H1 (cell line): Measurements from ENCODE around the gene ADD3.

Source experiments
- CREB1 ChIP-seq: IDR thresholded peaks from 2 replicates; pipeline ENCODE4 v1.6.1; 2012; ENCODE audit warnings: inconsistent platforms
- JUND ChIP-seq: IDR thresholded peaks from 2 replicates; pipeline ENCODE4 v1.6.1; 2011; ENCODE audit warnings: mild to moderate bottlenecking, improper control_type of control experiment, low read length
- POLR2A ChIP-seq, 2 experiments: IDR thresholded peaks; 1 replicate in 1 of 2; 2 replicates in 1 of 2; pipeline ENCODE4 v1.6.1; 2011; ENCODE audit warnings: low read depth in 2 of 2, low read length in 2 of 2, mild to moderate bottlenecking in 2 of 2; ENCODE audit errors: control extremely low read depth in 1 of 2
- RBBP5 ChIP-seq: IDR thresholded peaks from 2 replicates; pipeline ENCODE4 v1.7.1; 2012; ENCODE audit warnings: low read depth, mild to moderate bottlenecking, inconsistent platforms, low read length, moderate library complexity, borderline replicate concordance
- RFX5 ChIP-seq: IDR thresholded peaks from 2 replicates; pipeline ENCODE4 v1.6.1; 2011; ENCODE audit warnings: low read depth, low read length, improper control_type of control experiment, borderline replicate concordance
- SIN3A ChIP-seq, 2 experiments: IDR thresholded peaks in 1 of 2; conservative IDR thresholded peaks in 1 of 2; 2 replicates each; pipeline ENCODE4 v1.6.1; 2011 to 2012; ENCODE audit warnings: low read length in 2 of 2, improper control_type of control experiment in 1 of 2, low read depth in 1 of 2, mild to moderate bottlenecking in 1 of 2
- TBP ChIP-seq: IDR thresholded peaks from 2 replicates; pipeline ENCODE4 v1.6.1; 2011; ENCODE audit warnings: low read depth, low read length, improper control_type of control experiment
- YY1 ChIP-seq: IDR thresholded peaks from 2 replicates; pipeline ENCODE4 v1.6.1; 2011; ENCODE audit warnings: low read depth, mild to moderate bottlenecking, low read length
- TF ChIP-seq, protein P1 (sequence below), 3 experiments: IDR thresholded peaks; 1 replicate in 2 of 3; 2 replicates in 1 of 3; pipeline versions ENCODE4 v1.5.1 to v1.6.1; 2011; ENCODE audit warnings: low read length in 3 of 3, mild to moderate bottlenecking in 3 of 3, inconsistent platforms in 2 of 3, low read depth in 1 of 3, moderate library complexity in 1 of 3; ENCODE audit not compliant: insufficient read depth in 1 of 3; ENCODE audit errors: control extremely low read depth in 1 of 3
- TF ChIP-seq, protein P2 (sequence below): IDR thresholded peaks from 2 replicates; pipeline ENCODE4 v1.6.1; 2012; ENCODE audit warnings: inconsistent platforms

- TF ChIP-seq YY1 (no peak), SIN3A (conservative IDR thresholded peaks at IDR 0.05 in 1 of 2, IDR thresholded peaks at IDR 0.05 in 1 of 2; ENCODE audit: low read depth in 1 of 2, low read length in 2 of 2) (no peak), POLR2A (IDR thresholded peaks at IDR 0.05; ENCODE audit: control extremely low read depth in 1 of 2, low read depth in 2 of 2, low read length in 2 of 2) (no peak), RFX5 (no peak), JUND (no peak), RBBP5 (no peak), CREB1 (no peak), TBP (no peak)
- TF ChIP-seq, protein P1, sequence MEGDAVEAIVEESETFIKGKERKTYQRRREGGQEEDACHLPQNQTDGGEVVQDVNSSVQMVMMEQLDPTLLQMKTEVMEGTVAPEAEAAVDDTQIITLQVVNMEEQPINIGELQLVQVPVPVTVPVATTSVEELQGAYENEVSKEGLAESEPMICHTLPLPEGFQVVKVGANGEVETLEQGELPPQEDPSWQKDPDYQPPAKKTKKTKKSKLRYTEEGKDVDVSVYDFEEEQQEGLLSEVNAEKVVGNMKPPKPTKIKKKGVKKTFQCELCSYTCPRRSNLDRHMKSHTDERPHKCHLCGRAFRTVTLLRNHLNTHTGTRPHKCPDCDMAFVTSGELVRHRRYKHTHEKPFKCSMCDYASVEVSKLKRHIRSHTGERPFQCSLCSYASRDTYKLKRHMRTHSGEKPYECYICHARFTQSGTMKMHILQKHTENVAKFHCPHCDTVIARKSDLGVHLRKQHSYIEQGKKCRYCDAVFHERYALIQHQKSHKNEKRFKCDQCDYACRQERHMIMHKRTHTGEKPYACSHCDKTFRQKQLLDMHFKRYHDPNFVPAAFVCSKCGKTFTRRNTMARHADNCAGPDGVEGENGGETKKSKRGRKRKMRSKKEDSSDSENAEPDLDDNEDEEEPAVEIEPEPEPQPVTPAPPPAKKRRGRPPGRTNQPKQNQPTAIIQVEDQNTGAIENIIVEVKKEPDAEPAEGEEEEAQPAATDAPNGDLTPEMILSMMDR (IDR thresholded peaks at IDR 0.05; ENCODE audit: control extremely low read depth in 1 of 3, insufficient read depth in 1 of 3, low read depth in 1 of 3, low read length in 3 of 3): no peak
- TF ChIP-seq, protein P2, sequence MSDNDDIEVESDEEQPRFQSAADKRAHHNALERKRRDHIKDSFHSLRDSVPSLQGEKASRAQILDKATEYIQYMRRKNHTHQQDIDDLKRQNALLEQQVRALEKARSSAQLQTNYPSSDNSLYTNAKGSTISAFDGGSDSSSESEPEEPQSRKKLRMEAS: no peak
These were observed 176.6 kb downstream of the ADD3 start for GRCh38 chr10:110184398-110184797.
